NCI-H1417 (cell line): Measurements from ENCODE around the gene COASY.
"Not testable (repeated sequence)": the region's sequence is repeated elsewhere in the genome, so short reads cannot be mapped to it uniquely, and the experiment has no call there.

Source experiments
- DNase-seq, 3 experiments: peaks; one replicate each; lab custom pipeline; 2025; lab: John Stamatoyannopoulos, UW

COASY gene

DNA sequence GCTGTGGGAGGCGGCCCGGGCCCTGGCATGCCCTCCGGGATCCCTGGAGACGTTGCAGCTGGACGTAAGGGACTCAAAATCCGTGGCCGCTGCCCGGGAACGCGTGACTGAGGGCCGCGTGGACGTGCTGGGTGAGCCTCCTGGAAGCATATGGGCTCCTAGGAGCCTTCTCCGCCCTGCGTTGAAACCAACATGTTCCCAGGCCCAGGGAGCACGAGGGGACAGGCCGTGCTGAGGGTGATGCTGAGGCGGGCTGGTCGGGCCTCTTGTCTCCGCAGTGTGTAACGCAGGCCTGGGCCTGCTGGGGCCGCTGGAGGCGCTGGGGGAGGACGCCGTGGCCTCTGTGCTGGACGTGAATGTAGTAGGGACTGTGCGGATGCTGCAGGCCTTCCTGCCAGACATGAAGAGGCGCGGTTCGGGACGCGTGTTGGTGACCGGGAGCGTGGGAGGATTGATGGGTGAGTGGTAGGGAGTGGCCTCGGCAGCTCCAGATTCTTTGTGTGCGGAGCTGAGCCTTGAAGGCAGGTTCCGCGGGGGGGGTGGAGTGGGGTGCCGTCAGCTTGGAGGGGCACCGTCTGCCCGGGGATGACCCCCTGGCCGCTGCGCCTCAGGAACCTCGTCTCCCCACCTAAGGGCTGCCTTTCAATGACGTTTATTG lies 8.7 kb upstream of the COASY start:
- DNase-seq: peak in 1 of 3 experiments; percentile 4

- DNase-seq: no peak
These were observed 8.1 kb upstream of the COASY start for GRCh38 chr17:42553866-42554249.

DNA sequence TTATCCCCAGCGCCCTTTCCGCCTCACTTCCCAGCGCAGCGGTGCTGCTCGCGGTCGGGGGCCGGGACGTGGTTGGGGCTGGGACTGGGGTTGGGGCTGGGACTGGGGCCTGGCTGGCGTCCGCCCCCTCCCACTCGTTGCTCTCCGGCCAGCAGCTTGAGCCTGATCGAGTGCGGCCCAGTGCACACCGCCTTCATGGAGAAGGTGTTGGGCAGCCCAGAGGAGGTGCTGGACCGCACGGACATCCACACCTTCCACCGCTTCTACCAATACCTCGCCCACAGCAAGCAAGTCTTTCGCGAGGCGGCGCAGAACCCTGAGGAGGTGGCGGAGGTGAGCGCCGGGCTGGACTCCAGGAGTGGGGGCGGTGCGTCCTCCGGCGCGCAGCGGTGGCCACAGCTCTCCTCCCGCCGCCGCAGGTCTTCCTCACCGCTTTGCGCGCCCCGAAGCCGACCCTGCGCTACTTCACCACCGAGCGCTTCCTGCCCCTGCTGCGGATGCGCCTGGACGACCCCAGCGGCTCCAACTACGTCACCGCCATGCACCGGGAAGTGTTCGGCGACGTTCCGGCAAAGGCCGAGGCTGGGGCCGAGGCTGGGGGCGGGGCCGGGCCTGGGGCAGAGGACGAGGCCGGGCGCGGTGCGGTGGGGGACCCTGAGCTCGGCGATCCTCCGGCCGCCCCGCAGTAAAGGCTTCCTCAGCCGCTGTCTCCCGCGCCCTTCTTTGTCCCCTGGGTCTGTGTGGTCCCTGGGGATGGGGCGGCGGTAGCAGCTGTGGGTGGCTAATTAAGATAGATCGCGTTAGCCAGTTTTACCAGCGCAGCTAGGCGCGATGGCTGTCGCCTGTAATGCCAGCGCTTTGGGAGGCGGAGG lies 7.5 kb upstream of the COASY start:
- DNase-seq: peak; percentile 58 to 88 (median 86)

DNA sequence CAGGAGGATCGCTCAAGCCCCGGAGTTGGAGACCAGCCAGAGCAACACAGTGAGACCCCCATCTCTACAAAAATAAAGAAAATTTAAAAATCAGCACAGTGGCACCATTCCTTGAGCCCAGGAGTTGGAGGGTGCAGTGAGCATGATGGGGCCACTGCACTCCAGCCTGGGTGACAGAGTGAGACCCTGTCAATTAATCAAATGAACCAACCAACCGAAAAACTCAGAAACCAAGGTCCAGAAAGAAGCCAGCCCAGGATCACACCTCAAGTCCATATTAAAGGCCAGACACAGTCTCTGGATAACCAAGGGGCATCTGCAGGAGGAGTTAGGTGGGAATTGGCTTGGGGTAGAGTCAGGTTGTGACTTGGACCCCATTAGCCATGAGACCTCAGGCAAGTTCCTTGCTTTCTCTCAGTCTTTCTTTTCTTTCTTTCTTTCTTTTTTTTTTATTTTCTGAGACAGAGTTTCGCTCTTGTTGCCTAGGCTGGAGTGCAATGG lies 6.8 kb upstream of the COASY start:
- no peak for DNase-seq

DNA sequence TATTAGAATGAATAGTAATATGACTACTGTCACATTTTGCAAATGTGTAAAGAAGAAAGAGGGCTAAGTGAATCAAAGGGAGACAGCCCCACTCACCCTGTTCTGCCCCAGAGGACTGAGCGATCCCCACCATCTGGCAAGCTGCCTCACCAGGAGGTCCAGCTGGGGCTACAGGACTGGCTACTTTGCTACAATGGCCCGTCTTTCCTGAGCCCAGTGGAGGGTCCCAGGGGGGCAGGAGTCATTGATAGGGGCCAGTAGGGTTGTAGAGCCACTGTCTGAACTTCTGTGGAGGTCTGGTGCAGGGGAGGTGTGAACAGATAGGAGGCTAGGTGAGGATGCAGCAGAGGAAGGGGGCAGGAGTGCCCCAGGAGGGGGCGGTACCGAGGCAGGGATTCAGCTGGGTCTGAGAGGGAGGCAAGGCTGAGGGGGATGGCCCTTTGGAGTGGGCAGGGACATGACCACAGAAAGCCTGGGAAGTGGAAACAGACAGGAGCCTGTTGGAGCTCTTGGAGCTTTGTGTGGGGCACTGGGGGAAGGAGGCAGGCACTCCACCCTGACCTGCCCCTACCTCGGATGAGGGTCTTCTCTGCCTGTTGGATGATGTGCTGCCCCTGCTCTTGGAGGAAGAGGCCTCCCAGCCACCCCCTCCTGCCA lies 5.9 kb upstream of the COASY start:
- DNase-seq: not testable (repeated sequence)

DNA sequence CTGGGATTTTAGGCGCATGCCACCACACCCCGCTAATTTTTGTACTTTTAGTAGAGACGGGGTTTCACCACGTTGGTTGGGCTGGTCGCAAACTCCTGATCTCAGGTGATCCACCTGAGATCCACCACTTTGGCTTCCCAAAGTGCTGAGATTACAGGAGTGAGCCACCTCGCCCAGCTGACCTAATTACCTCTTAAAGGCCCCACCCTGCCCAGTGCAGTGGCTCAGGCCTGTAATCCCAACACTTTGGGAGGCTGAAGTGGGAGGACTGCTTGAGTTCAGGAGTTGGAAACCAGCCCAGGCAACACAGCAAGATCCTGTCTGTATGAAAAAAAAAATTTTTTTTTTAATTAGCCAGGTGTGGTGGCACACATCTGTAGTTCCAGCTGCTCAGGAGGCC lies 2.9 kb upstream of the COASY start:
- DNase-seq: no peak

DNA sequence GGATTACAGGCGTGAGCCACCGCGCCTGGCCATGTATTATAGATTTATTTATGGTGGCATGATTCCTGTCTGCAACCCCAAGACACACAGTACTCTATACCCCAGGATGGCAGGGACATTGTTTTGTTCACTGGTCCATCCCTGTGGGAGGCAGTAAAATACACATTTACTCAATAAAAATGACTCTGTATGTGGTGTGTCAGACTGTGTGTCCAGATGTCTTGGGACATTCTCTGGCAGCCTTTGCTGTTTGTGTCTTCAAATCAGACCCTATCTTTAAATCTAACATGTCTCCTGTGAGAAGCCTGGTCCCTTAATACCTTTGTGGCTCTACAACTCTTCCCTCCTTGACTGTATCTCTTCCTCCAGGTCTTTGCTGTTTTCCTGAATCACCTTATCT lies 1.7 kb upstream of the COASY start:
- no peak for DNase-seq

DNA sequence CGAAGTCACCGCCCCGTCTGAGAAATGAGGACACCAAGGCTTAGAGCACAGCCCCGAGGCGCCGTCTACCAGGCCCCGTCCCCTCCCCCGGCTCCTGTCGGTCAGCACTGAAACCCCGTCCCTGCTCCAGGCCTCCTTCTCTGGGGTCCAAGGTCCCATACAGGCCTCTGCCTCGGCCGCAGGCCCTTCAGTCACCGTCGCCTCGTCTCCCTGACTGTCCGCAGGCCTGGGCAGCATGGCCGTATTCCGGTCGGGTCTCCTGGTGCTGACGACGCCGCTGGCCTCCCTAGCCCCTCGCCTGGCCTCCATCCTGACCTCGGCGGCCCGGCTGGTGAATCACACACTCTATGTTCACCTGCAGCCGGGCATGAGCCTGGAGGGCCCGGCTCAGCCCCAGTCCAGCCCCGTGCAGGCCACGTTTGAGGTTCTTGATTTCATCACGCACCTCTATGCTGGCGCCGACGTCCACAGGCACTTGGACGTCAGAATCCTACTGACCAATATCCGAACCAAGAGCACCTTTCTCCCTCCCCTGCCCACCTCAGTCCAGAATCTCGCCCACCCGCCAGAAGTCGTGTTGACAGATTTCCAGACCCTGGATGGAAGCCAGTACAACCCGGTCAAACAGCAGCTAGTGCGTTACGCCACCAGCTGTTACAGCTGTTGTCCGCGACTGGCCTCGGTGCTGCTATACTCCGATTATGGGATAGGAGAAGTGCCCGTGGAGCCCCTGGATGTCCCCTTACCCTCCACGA lies 617 bp downstream of the COASY start:
- DNase-seq: no peak

DNA sequence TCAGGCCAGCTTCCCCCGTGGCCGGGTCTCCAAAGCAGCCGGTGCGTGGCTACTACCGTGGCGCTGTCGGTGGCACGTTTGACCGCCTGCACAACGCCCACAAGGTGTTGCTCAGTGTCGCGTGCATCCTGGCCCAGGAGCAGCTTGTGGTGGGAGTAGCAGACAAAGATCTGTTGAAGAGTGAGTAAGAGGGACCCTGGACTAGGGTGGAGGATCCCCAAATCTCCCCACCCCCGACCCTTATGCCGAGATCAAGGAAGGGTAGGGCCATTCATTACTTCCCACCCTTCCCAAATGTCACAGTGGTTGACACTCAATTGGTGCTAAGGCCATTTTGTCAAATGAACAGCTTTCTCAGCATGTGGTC lies 1.2 kb downstream of the COASY start:
- no peak for DNase-seq

DNA sequence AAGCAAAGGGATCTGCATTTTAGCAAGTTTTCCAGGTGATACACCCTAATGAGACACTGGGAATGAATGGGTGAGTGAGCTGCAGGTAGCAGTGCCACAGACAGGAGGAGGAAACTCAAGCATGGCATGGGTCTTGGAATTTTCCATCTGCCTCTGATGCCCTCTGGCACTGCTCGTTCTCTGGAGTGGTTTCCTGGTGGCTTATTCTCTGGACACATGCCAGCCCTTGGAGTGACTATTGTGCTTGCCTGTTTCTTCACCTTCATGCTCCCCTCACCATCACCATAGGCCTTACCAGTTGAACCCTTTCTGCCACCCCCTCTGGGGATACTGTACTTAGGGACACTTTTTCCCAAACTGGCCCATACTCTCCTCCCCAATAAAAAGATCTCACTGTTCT lies 1.6 kb downstream of the COASY start:
- DNase-seq: no peak

GRCh38 chr17:42563950-42564349 lies 2.0 kb downstream of the COASY start:
- DNase-seq: no peak

DNA sequence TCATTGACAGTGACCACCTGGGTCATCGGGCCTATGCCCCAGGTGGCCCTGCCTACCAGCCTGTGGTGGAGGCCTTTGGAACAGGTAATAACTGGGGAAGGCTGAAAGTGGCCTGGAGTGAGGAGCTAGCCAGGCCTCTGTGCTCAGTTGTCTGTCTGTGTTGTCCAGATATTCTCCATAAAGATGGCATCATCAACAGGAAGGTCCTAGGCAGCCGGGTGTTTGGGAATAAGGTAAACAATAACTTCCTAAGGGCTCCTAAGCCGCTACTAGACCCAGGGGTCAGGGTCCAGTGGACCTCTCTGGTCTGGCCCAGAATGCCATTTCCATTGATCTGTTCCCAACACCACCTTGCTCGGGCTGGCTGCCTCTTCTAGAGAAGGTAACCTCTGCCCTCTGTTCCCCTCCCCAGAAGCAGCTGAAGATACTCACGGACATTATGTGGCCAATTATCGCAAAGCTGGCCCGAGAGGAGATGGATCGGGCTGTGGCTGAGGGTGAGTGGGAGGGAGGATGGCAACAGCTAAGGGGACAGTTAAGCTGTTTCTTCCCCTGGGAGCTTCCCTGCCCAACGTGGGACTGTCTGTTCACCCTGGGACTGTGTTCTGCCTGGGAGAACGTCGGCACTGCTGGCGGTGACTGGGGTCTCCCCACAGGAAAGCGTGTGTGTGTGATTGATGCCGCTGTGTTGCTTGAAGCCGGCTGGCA lies 3.0 kb downstream of the COASY start:
- no peak for DNase-seq

GRCh38 chr17:42565523-42566214 lies 3.7 kb downstream of the COASY start:
- no peak for DNase-seq

- no peak for DNase-seq
These were observed 4.4 kb downstream of the COASY start for GRCh38 chr17:42566215-42566882.

DNA sequence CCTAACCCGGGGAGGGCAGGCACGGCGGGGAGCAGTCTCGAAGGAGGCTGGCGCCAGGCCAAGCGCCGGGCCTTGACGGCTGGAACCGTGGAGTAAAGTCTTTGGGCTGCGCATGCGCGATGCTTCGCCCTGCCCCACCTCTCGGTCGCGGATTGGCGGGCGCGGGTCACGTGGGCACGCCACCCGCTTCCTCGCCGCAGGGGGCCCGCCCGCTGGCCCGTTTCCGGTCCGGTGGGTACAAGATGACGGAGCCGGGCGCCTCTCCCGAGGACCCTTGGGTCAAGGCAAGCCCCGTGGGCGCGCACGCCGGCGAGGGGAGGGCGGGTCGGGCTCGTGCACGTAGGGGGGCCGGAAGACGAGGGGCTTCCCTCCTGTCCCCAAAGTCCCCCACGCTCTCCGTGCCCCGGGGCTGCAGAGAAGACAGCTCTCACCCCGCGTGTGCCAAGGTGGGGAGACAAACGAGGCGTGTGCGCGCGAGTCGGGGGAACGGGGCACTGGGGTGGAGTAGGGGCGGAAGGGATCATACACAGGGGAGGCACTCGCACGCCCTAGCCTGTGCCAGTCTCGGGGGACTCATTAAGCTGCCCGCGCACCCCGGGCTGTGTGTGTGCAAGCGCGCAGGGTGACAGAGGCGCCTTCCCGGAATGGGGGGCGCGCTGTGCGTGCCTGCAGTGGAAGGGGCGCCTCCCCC lies 5.1 kb downstream of the COASY start, which contains the start of gene MLX:
Gene MLX, plus strand, starts transcription at position 218 of the 691 bp plus-strand sequence. Its CDS starts 25 bp downstream, at position 243.
- peak; percentile 93 to 96 (median 96) for DNase-seq

- no peak for DNase-seq
These were observed 6.6 kb downstream of the COASY start for GRCh38 chr17:42568341-42569111.

- no peak for DNase-seq
These were observed 9.7 kb downstream of the COASY start for GRCh38 chr17:42571435-42572225.

DNA sequence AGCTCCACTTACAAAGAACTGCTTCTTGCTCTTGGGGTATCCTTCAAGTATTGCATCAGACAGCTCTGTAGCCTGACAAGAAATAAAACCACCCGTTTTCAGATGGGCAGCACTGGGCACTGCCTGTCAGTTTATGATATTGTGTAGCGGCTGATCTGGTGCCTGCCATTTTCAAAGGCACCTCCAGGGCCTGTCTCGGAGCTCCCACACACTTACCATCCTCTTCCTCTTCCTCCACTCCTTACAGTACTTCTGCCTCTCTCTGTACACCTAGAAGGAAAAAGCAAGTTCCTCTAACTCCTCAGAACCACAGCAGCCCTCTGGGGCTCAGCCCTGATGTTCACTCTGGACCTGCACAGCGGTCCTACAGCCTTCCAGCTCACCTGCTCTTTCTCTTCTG lies 11.1 kb downstream of the COASY start:
- no peak for DNase-seq
